ENCODE data around the gene ASTL. TPM values are rescaled to one million over a fixed set of nuclear protein-coding genes. Genes with fewer than 3 reads are reported as not detected.

ASTL gene
- total and polyA plus RNA-seq, 4 donors: not detected

- Histone ChIP-seq H3K27me3 (ENCODE audit: control insufficient read depth in 4 of 4, insufficient read depth in 4 of 4, low read length in 3 of 4) (no peaks in the 10 kb centered on the region), H3K27ac (ENCODE audit: low read depth in 1 of 2, low read length in 2 of 2) (no peak overlapping the region), H3K9me3 (ENCODE audit: control insufficient read depth in 4 of 4, low read length in 3 of 4) (peaks cover 0 to 3% (median 1%) of the 10 kb centered on the region in 4 donors), H3K9ac (ENCODE audit: low read depth in 1 of 2, low read length in 2 of 2) (no peak overlapping the region), H3K4me3 (ENCODE audit: low read depth in 1 of 3, low read length in 3 of 3) (no peak overlapping the region), H3K36me3 (ENCODE audit: control insufficient read depth in 4 of 4, insufficient read depth in 3 of 4, low read depth in 1 of 4, low read length in 3 of 4) (peaks cover 0 to 2% (median 0%) of the 10 kb centered on the region in 4 donors), H3K4me1 (ENCODE audit: control insufficient read depth in 4 of 4, insufficient read depth in 4 of 4, low read length in 3 of 4) (no peaks in the 10 kb centered on the region)
- 64% methylated on average over 7 of the region's 7 CpGs for WGBS
- no peak for DNase-seq (ENCODE audit: low spot score)
- TF ChIP-seq FOXA1 (IDR thresholded peaks at IDR 0.05): no peak
- no peak for TF ChIP-seq NR2F2 (IDR thresholded peaks at IDR 0.05)
- no peak for TF ChIP-seq RXRA (IDR thresholded peaks at IDR 0.05)
- no peak for TF ChIP-seq YY1 (IDR thresholded peaks at IDR 0.05)
- TF ChIP-seq REST (IDR thresholded peaks at IDR 0.05): no peak
- no peak for TF ChIP-seq ATF3 (IDR thresholded peaks at IDR 0.05)
- TF ChIP-seq SP1 (IDR thresholded peaks at IDR 0.05): no peak
Observed at GRCh38 chr2:96073170-96073775, 65.0 kb downstream of the ASTL start.

Other genes starting within 250 kb of the ASTL start
- 10 to 100 TPM; 12.0 to 13.4 TPM for gene ANKRD36C, start 146.7 kb downstream of the ASTL start, total RNA-seq
- gene ANKRD36C, start 146.7 kb downstream of the ASTL start, polyA plus RNA-seq: 1 to 10 TPM in 1 of 2 donors, under 1 TPM in 1; 0.27 to 6.7 TPM
- gene GPAT2, start 103.6 kb downstream of the ASTL start, total RNA-seq: 1 to 10 TPM in 1 of 2 donors, under 1 TPM in 1; 0.33 to 3.1 TPM
- under 1 TPM; 0.37 to 0.65 TPM for gene GPAT2, start 103.6 kb downstream of the ASTL start, polyA plus RNA-seq
- 1 to 10 TPM; 1.3 to 2.3 TPM for gene ADRA2B, start 21.9 kb downstream of the ASTL start, total RNA-seq
- gene ADRA2B, start 21.9 kb downstream of the ASTL start, polyA plus RNA-seq: 1 to 10 TPM; 3.7 to 8.6 TPM
- 1 to 10 TPM; 1.6 to 2.8 TPM for gene DUSP2, start 6.9 kb upstream of the ASTL start, total RNA-seq
- gene DUSP2, start 6.9 kb upstream of the ASTL start, polyA plus RNA-seq: 1 to 10 TPM in 1 of 2 donors, under 1 TPM in 1; 0.99 to 1.7 TPM
- 100 to 1,000 TPM in 1 of 2 donors, 10 to 100 TPM in 1; 72.0 to 120 TPM for gene STARD7, start 70.3 kb upstream of the ASTL start, total RNA-seq
- 10 to 100 TPM; 42.9 to 47.4 TPM for gene STARD7, start 70.3 kb upstream of the ASTL start, polyA plus RNA-seq
- 10 to 100 TPM; 17.7 to 19.1 TPM for gene TMEM127, start 127.5 kb upstream of the ASTL start, total RNA-seq
- 10 to 100 TPM; 11.2 to 27.5 TPM for gene TMEM127, start 127.5 kb upstream of the ASTL start, polyA plus RNA-seq
- 10 to 100 TPM; 50.6 to 80.4 TPM for gene CIAO1, start 127.7 kb upstream of the ASTL start, total RNA-seq
- 10 to 100 TPM; 43.0 to 43.3 TPM for gene CIAO1, start 127.7 kb upstream of the ASTL start, polyA plus RNA-seq
- 10 to 100 TPM; 55.9 to 75.2 TPM for gene SNRNP200, start 167.0 kb upstream of the ASTL start, total RNA-seq
- gene SNRNP200, start 167.0 kb upstream of the ASTL start, polyA plus RNA-seq: 10 to 100 TPM; 28.1 to 39.1 TPM
- gene ITPRIPL1, start 186.8 kb upstream of the ASTL start, total RNA-seq: 1 to 10 TPM in 1 of 2 donors, under 1 TPM in 1; 0.33 to 3.1 TPM
- under 1 TPM; 0.19 to 0.22 TPM for gene ITPRIPL1, start 186.8 kb upstream of the ASTL start, polyA plus RNA-seq
- gene NCAPH, start 197.3 kb upstream of the ASTL start, total RNA-seq: 10 to 100 TPM in 1 of 2 donors, under 1 TPM in 1; 0.17 to 28.6 TPM
- gene NCAPH, start 197.3 kb upstream of the ASTL start, polyA plus RNA-seq: under 1 TPM; 0.64 to 0.92 TPM

Measured in liver (tissue), 9 donors.